ENCODE measurements around the gene TSPAN18.

- no peak for TF ChIP-seq CEBPB (IDR thresholded peaks at IDR 0.05; ENCODE audit: low read depth)
- no peak for TF ChIP-seq REST (IDR thresholded peaks at IDR 0.05; ENCODE audit: low read depth)
- no peak for TF ChIP-seq CTCF (IDR thresholded peaks at IDR 0.05 in 2 of 3, conservative IDR thresholded peaks at IDR 0.05 in 1 of 3; ENCODE audit: borderline replicate concordance in 1 of 3, insufficient read depth in 1 of 3, low read depth in 2 of 3, low read length in 2 of 3)
- no peak for TF ChIP-seq TCF7L2 (IDR thresholded peaks at IDR 0.05; ENCODE audit: borderline replicate concordance, extremely low read depth, insufficient read depth, insufficient read length)
- no peak for TF ChIP-seq MAX (IDR thresholded peaks at IDR 0.05)
These were observed 190.1 kb downstream of the TSPAN18 start for GRCh38 chr11:44916801-44917385.

All from HCT116 (cell line).